Loucy (cell line): Measurements from ENCODE around the gene CACNA1A.

Experiments used
- H2AFZ ChIP-seq: fragments of 200-600 bp; sonication (generic); 2 replicates; pipeline ENCODE4 v1.6.0; 2016; ENCODE audit warnings: antibody characterized with exemption, mild to moderate bottlenecking, low read length, moderate library complexity
- H3F3A ChIP-seq: fragments of 200-600 bp; 2 replicates; pipeline ENCODE4 v1.6.0; 2016; ENCODE audit warnings: antibody characterized with exemption, low read depth, mild to moderate bottlenecking
- H3K27me3 ChIP-seq: fragments of 200-600 bp; sonication (generic); 2 replicates; pipeline ENCODE4 v1.6.1; 2014; ENCODE audit warnings: low read length, mild to moderate bottlenecking; ENCODE audit not compliant: insufficient read depth, poor library complexity, severe bottlenecking
- H3K36me3 ChIP-seq: fragments of 200-600 bp; sonication (generic); 2 replicates; pipeline ENCODE4 v1.6.1; 2016; ENCODE audit warnings: low read length; ENCODE audit not compliant: insufficient read depth
- H3K4me1 ChIP-seq: fragments of 200-600 bp; sonication (generic); 2 replicates; pipeline ENCODE4 v1.5.1; 2014; ENCODE audit warnings: low read length, mild to moderate bottlenecking; ENCODE audit not compliant: insufficient read depth, poor library complexity, severe bottlenecking
- H3K4me2 ChIP-seq: fragments of 200-600 bp; sonication (generic); 2 replicates; pipeline ENCODE4 v1.6.0; 2014; ENCODE audit warnings: antibody characterized with exemption, low read length, low read depth, mild to moderate bottlenecking; ENCODE audit not compliant: poor library complexity, severe bottlenecking
- H3K4me3 ChIP-seq: fragments of 200-600 bp; sonication (generic); 2 replicates; pipeline ENCODE4 v1.5.1; 2014; ENCODE audit warnings: low read length, mild to moderate bottlenecking, mixed read lengths; ENCODE audit not compliant: poor library complexity, severe bottlenecking
- H3K79me2 ChIP-seq: fragments of 200-600 bp; sonication (generic); 2 replicates; pipeline ENCODE4 v1.6.1; 2014; ENCODE audit warnings: low read length; ENCODE audit not compliant: insufficient read depth
- H3K9ac ChIP-seq: fragments of 200-600 bp; sonication (generic); 2 replicates; pipeline ENCODE4 v1.6.0; 2014; ENCODE audit warnings: mild to moderate bottlenecking, low read depth, low read length, moderate library complexity; ENCODE audit not compliant: poor library complexity, severe bottlenecking
- H3K9me2 ChIP-seq: fragments of 200-600 bp; sonication (generic); replicated peaks from 2 replicates; pipeline ENCODE4 v1.6.1; 2016; ENCODE audit warnings: low read depth, low read length, mixed read lengths
- H3K9me3 ChIP-seq: fragments of 200-600 bp; sonication (generic); 2 replicates; pipeline ENCODE4 v1.6.1; 2014; ENCODE audit warnings: mild to moderate bottlenecking, antibody characterized with exemption, low read length, low read depth; ENCODE audit not compliant: insufficient read depth
- H4K20me1 ChIP-seq: fragments of 200-600 bp; sonication (generic); 2 replicates; pipeline ENCODE4 v1.6.0; 2014; ENCODE audit warnings: antibody characterized with exemption, low read length, mild to moderate bottlenecking; ENCODE audit not compliant: insufficient read depth, poor library complexity, severe bottlenecking
- CTCF ChIP-seq: fragments of 200-600 bp; sonication (generic); conservative IDR thresholded peaks from 2 replicates; pipeline ENCODE4 v1.5.1; 2014; ENCODE audit warnings: mild to moderate bottlenecking, antibody characterized with exemption, low read length
- EZH2phosphoT487 ChIP-seq: fragments of 200-600 bp; IDR thresholded peaks from 2 replicates; pipeline ENCODE4 v1.6.1; 2018; ENCODE audit warnings: antibody characterized with exemption, mild to moderate bottlenecking, moderate library complexity, borderline replicate concordance

CACNA1A gene

GRCh38 chr19:13502231-13502630 is 4.0 kb downstream of the CACNA1A start:
- Histone ChIP-seq H3K4me1 (no peaks in the 10 kb centered on the region), H3K36me3 (no peaks in the 10 kb centered on the region), H2AFZ (no peak overlapping the region), H3F3A (no peaks in the 10 kb centered on the region), H3K9me2 (no peaks in the 10 kb centered on the region), H3K9ac (no peak overlapping the region), H3K27me3 (no peaks in the 10 kb centered on the region), H3K9me3 (no peaks in the 10 kb centered on the region), H3K4me3 (no peak overlapping the region), H3K79me2 (no peaks in the 10 kb centered on the region), H3K4me2 (no peak overlapping the region), H4K20me1 (no peaks in the 10 kb centered on the region)
- TF ChIP-seq EZH2phosphoT487 (no peak), CTCF (no peak)

GRCh38 chr19:13499692-13500091 is 6.6 kb downstream of the CACNA1A start:
- H3K27me3 ChIP-seq, result no peaks in the 10 kb centered on the region
- no peaks in the 10 kb centered on the region for H3K4me1 ChIP-seq
- no peak overlapping the region for H3K9ac ChIP-seq
- H3K36me3 ChIP-seq, result no peaks in the 10 kb centered on the region
- H4K20me1 ChIP-seq, result no peaks in the 10 kb centered on the region
- no peaks in the 10 kb centered on the region for H3K9me2 ChIP-seq
- no peaks in the 10 kb centered on the region for H3F3A ChIP-seq
- no peaks in the 10 kb centered on the region for H3K79me2 ChIP-seq
- H3K9me3 ChIP-seq, result no peaks in the 10 kb centered on the region
- H3K4me2 ChIP-seq, result no peak overlapping the region
- no peak overlapping the region for H2AFZ ChIP-seq
- no peak overlapping the region for H3K4me3 ChIP-seq
- TF ChIP-seq EZH2phosphoT487, result no peak
- TF ChIP-seq CTCF, result no peak

GRCh38 chr19:13493516-13494310 is 12.6 kb downstream of the CACNA1A start:
- H3K9me2 ChIP-seq, result no peaks in the 10 kb centered on the region
- peaks cover 7% of the 10 kb centered on the region; the same call in 1 of the 2 replicates for H3K9me3 ChIP-seq
- no peaks in the 10 kb centered on the region for H3K79me2 ChIP-seq
- H3F3A ChIP-seq, result no peaks in the 10 kb centered on the region
- H3K36me3 ChIP-seq, result no peaks in the 10 kb centered on the region
- TF ChIP-seq CTCF (no peak), EZH2phosphoT487 (no peak)
- H2AFZ ChIP-seq, result no peak overlapping the region
- H3K9ac ChIP-seq, result no peak overlapping the region
- no peaks in the 10 kb centered on the region for H3K27me3 ChIP-seq
- no peak overlapping the region for H3K4me3 ChIP-seq
- H4K20me1 ChIP-seq, result no peaks in the 10 kb centered on the region
- H3K4me2 ChIP-seq, result no peak overlapping the region
- H3K4me1 ChIP-seq, result no peaks in the 10 kb centered on the region
